Measurements from ENCODE around the gene RPL29.
A peak's percentile ranks its signal among the peaks of the same experiment; 100 is the strongest.

RPL29 gene

GRCh38 chr3:51983578-51984268, 12.0 kb downstream of the RPL29 start:
- DNase-seq (ENCODE audit: low read depth in 4 of 4, low spot score in 1 of 4): no peak

- DNase-seq (ENCODE audit: low read depth in 4 of 4, low spot score in 1 of 4): peak in 3 of 4 experiments; percentile 61 to 84 (median 72)
These were observed 12.7 kb downstream of the RPL29 start, which contains the start of gene ACY1 for GRCh38 chr3:51982838-51983577. Gene ACY1, plus strand, starts transcription at chr3:51983535. Its CDS starts 530 bp downstream, at chr3:51984065.

- no peak for DNase-seq (ENCODE audit: low read depth in 4 of 4, low spot score in 1 of 4)
These were observed 13.3 kb downstream of the RPL29 start for GRCh38 chr3:51982352-51982837.

- DNase-seq (ENCODE audit: low read depth in 4 of 4, low spot score in 1 of 4): no peak
These were observed 15.4 kb downstream of the RPL29 start for GRCh38 chr3:51980253-51980652.

- DNase-seq (ENCODE audit: low read depth in 4 of 4, low spot score in 1 of 4): no peak
These were observed 17.6 kb downstream of the RPL29 start for GRCh38 chr3:51978143-51978502.

- no peak for DNase-seq (ENCODE audit: low read depth in 4 of 4, low spot score in 1 of 4)
These were observed 18.1 kb downstream of the RPL29 start for GRCh38 chr3:51977446-51978142.

DNA sequence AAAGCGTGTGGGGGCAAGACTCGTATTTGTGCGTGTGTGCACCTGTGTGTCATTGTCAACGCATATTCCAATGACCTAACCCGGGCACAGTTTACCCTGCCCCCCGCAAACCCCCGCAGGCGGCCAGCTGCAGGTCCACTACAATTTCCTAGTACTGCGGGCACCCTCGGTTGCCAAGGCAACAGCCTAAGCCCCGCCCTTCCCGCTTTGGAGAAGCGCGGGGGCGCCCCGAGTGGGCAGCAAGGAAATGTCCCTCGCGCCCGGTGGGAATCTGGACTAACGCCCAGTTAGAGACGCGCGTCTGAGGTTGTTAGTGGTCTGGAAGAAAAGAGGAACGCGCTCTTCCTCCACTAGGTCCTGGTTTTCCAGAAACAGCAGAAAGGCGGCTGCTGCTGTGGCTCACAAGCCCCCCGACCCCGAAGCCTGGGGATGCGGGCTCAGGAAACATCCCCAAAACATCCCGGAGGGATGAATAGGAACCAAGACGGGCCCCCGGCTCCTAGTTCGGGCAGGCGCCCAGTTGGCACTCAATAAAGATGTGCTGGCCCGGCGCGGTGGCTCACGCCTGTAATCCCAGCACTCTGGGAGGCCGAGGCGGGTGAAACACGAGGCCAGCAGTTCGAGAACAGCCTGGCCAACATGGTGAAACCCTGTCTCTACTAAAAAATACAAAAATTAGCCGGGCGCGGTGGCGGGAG, 19.7 kb downstream of the RPL29 start:
- no peak for DNase-seq (ENCODE audit: low read depth in 4 of 4, low spot score in 1 of 4)

- peak; percentile 43 to 58 (median 48) for DNase-seq (ENCODE audit: low read depth in 4 of 4, low spot score in 1 of 4)
These were observed 20.5 kb downstream of the RPL29 start, which contains the start of gene ABHD14A for GRCh38 chr3:51974963-51975851. Gene ABHD14A, plus strand, starts transcription at chr3:51975064. Its CDS starts 72 bp downstream, at chr3:51975136.

DNA sequence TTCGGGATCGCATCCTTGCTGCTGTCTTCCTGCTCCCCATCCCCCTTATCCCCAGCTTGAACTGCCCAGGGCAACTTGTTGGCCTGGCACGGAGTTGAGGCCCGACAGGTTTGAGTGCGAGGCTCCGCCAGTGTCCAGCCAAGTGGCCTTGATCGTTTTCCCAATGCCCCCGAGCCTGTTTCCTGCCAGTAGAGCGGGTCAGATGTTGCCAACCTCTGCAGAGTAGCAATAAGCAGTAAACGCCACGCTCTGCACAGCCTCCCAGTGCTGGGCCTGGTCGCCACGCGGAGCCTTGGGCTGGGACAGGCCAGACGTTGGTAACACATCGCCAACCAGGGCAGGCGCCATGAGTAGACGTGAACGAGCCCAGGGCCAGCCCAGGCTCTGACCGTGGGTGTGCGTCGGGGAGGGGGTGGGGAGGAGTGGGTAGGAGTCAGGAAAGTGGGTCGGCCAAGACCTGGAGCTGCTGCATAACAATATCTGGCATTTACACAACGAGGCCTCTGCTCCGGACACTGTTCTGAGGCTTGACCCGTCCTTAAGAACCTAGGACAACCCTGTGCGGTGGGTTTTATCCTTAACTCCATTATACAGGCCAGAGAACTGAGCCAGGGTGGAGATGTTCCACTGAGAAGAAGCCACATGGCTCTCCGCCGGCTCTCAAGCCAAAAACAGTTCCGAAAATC, 21.3 kb downstream of the RPL29 start:
- DNase-seq (ENCODE audit: low read depth in 4 of 4, low spot score in 1 of 4): no peak

DNA sequence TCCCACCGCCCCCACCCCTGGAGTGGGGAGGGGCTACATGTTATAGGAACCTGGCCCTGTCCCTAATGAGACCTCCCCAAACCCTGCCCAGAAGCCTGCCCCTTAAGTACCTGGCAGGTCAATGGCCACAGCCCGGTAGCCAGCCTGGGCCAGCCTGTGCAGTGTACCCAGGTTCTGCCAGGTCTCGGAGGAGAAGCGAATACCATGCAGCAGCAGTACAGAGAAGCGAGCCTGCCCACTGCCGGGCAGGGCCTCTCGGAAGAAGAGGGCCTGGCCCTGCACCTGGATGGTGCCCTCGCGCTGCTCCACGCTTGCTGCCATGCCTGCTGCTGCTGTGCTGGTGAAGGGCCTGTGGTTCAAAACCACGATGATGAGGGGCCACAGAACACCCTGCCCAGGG, 24.3 kb downstream of the RPL29 start:
- DNase-seq (ENCODE audit: low read depth in 4 of 4, low spot score in 1 of 4): no peak

GRCh38 chr3:51970606-51971300, 24.9 kb downstream of the RPL29 start:
- no peak for DNase-seq (ENCODE audit: low read depth in 4 of 4, low spot score in 1 of 4)

DNA sequence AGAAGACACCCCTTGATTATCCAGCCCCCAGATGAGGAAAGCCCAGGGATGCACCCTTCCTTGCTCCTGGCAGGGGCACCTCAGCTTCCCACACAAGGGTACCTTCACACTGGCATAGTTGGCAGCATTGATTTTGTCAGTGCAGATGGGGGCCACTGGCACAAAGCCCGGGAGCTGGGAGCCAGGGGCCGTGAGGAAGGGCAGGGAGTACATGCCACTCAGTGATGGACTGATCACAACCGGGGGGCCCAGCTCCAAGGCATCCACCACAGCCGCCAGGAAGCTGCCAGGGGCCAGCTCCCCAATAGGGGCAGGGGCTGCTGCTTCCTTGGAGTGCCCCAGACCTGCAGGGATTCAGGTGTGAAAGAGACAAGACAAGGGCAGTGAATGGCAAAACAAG, 25.9 kb downstream of the RPL29 start:
- no peak for DNase-seq (ENCODE audit: low read depth in 4 of 4, low spot score in 1 of 4)

DNA sequence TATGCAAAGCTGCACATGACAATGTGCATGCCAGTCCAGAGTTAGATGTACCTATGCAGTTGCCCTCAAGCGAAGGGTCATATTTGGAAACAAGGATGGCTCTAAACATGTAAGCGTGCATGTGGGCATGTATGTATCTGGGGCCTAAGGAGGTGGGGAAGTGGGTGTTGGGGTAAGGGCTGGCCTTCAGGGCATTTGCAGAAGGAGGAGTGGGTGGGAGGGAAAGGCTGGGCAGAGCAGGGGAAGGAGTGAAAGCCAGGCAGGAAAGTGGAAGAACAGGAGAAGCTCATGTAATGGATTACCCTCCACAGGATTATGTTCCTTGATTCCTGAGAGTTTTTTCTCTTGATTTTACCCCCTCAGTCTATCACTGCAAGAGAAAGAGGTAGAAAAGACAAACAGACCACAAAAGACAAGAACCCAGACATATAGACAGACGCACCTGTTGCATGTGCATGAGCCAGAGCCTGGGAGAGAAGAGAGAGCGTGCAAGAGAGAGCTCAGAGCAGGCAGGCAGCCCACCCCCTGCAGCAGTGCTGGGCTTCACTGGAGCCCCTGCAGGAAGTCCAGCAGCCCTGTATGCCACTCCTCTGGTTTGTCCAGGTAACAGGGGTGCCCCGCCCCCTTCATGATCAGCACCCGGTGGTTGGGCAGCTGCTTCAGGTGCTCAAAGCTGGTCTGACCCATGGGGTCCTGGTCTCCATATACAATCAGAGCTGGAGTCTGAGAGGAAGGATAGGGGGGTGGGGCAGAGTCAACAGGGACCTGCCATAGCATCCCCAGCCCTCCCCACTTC, 26.6 kb downstream of the RPL29 start:
- DNase-seq (ENCODE audit: low read depth in 4 of 4, low spot score in 1 of 4): no peak

DNA sequence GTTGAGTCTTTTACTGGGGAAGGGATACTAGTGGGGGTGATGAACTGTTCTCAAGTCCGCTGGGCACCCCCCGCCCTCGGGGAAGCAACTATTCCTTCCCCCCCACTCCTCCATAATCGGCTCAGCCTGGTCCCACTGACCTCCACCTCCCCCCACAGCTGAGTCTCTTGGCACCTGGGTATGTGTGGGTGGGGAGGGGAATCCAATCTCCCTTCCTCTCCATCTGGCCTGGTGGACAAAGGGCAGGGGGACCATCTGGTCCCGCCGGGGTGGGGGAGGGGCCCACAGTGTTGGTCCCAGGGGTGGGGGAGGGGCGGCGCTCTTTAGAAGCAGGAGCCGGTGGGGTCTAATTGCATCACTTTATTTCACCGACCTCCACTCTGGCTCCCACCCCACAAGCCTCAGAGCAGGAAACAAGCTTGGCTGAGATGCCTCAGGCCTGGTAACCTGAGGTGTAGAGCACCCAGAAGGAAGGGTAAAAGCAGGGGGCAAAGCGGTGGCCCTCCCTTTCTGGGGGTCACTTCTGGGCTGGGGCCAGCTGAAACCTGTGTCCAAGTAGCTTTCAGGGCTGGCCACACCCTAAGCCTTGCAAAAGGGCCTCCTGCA, 27.4 kb downstream of the RPL29 start:
- DNase-seq (ENCODE audit: low read depth in 4 of 4, low spot score in 1 of 4): no peak

DNA sequence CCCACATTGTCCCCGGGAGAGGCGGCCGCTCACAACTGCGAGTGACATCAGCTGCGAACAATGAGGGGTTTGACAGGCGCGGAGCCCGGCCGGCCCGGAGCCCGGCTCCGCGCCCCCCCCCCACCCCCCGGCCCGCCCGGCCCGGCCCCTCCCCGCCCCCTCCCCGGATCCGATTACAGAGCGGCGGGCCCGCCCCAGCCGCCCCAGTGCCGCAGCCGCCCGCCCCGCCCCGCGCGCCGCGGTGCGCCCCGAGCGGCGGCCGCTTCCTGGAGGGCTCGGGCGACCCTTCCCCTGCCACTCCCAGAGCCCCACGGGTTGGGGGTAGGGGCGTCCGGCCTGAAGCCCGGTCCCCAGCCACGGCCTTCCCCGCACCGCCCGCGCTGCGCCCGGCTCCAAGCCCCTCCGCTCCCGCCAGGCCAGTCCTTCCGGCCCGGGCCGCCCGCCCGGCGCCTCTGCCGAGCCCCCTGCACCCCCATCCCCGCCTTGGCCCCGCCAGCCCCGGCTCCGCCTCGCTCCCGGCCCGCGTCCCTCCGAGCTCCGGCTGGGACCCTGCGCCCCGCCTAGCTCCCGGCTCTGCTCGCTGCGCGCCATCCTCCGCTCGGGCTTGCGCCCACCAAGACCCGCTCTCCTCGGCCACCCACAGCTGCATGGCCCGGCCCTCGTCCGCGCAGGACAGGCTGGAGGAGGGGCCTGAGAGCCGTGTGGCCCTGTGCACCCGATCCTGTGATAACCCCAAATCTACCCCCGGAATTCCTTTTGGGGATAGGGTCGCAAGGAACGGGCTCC, 28.1 kb downstream of the RPL29 start, which contains the start of gene PCBP4:
Gene PCBP4 (minus strand): TSS at position 71 of the 786 bp plus-strand sequence. CDS start 6,214 bp downstream, outside the sequence.
- DNase-seq (ENCODE audit: low read depth in 4 of 4, low spot score in 1 of 4): no peak

DNA sequence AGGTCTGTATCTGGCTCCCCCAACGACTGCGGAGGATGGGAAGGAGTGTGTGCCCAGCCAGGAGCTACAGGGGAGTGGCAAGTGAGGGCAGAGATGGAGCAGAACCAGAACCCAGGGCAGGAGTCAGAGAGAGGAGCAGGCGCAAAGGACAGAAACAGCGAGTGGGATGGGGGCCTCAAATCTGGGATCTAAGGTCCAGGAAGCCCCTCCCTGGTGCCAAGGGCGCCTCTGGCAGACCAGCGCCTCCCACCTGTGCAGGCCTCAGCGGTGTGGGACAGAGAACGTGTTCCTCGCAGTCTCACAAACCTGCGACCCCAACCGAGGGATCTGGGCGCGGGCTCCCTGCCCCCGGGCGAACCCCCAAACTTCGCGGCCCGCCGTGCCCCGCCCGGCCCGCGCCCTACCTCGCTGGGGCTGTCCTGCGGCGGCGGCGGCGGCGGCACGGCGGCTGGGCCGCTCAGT, 28.7 kb downstream of the RPL29 start:
- no peak for DNase-seq (ENCODE audit: low read depth in 4 of 4, low spot score in 1 of 4)

GRCh38 chr3:51966486-51966885, 29.2 kb downstream of the RPL29 start:
- DNase-seq (ENCODE audit: low read depth in 4 of 4, low spot score in 1 of 4): no peak
